HepG2 (cell line): ENCODE data around the gene ITIH1. TPM values are rescaled to one million over a fixed set of nuclear protein-coding genes. Genes with fewer than 3 reads are reported as not detected.

Experiments
- DZIP1 ChIP-seq: sonication (generic); formaldehyde crosslinking; IDR thresholded peaks from 2 replicates; pipeline ENCODE4 v1.5.0; 2020; ENCODE audit warnings: mild to moderate bottlenecking, missing genetic modification reagents
- FOXP1 ChIP-seq, 2 experiments: fragments of 450-650 bp in 1 of 2; IDR thresholded peaks; 2 replicates each; pipeline ENCODE4 v1.6.1; 2017 to 2018; ENCODE audit warnings: antibody characterized with exemption in 1 of 2
- KAT7 ChIP-seq: IDR thresholded peaks from 2 replicates; pipeline ENCODE4 v1.6.1; 2018; ENCODE audit warnings: borderline replicate concordance, missing compliant biosample characterization
- NFAT5 ChIP-seq: sonication (generic); formaldehyde crosslinking; IDR thresholded peaks from 2 replicates; pipeline ENCODE4 v1.4.0; 2020; ENCODE audit warnings: missing genetic modification reagents
- TFE3 ChIP-seq: IDR thresholded peaks from 2 replicates; pipeline ENCODE4 v1.6.1; 2016
- ZBTB10 ChIP-seq: sonication (generic); formaldehyde crosslinking; IDR thresholded peaks from 2 replicates; pipeline ENCODE4 v1.4.0; 2020; ENCODE audit warnings: missing genetic modification reagents, borderline replicate concordance
- polyA plus RNA-seq, 8 experiments: library from polyadenylated mRNA; depleted of rRNA in 3 of 8; stranded (reverse) in 7 of 8; unstranded in 1 of 8; fragments of >200 nt; fragmentation: Illumina TruSeq in 4 of 8; extraction: Trizol in 4 of 8; gene quantifications; 2 replicates each; pipeline versions ENCODE4 v1.2.1 to v1.2.3, GENCODE V29; 2011 to 2016; ENCODE audit warnings: low read depth in 4 of 8, missing spikeins in 1 of 8, mixed read lengths in 1 of 8; ENCODE audit not compliant: insufficient read depth in 1 of 8
- total RNA-seq, 5 experiments: library from RNA; depleted of rRNA; stranded (reverse); fragments of >200 nt; fragmentation: Illumina TruSeq; extraction: Trizol; gene quantifications; 2 replicates each; pipeline ENCODE4 v1.2.3, GENCODE V29; 2016; ENCODE audit warnings: low read depth in 1 of 5
- TF ChIP-seq, protein P1 (sequence below), 2 experiments: sonication (generic) in 1 of 2; formaldehyde crosslinking in 1 of 2; IDR thresholded peaks; 2 replicates each; pipeline versions ENCODE4 v1.6.1 to v1.9.0; 2014 to 2022; ENCODE audit warnings: antibody characterized with exemption in 1 of 2, borderline replicate concordance in 1 of 2, inconsistent platforms in 1 of 2, low read depth in 1 of 2, missing genetic modification reagents in 1 of 2

The ITIH1 gene
- total and polyA plus RNA-seq, 2 of the 13 experiments (the other 11 are each of a cell fraction or from before 2014, with no cell fraction given), result 12.3 to 19.6 TPM

DNA sequence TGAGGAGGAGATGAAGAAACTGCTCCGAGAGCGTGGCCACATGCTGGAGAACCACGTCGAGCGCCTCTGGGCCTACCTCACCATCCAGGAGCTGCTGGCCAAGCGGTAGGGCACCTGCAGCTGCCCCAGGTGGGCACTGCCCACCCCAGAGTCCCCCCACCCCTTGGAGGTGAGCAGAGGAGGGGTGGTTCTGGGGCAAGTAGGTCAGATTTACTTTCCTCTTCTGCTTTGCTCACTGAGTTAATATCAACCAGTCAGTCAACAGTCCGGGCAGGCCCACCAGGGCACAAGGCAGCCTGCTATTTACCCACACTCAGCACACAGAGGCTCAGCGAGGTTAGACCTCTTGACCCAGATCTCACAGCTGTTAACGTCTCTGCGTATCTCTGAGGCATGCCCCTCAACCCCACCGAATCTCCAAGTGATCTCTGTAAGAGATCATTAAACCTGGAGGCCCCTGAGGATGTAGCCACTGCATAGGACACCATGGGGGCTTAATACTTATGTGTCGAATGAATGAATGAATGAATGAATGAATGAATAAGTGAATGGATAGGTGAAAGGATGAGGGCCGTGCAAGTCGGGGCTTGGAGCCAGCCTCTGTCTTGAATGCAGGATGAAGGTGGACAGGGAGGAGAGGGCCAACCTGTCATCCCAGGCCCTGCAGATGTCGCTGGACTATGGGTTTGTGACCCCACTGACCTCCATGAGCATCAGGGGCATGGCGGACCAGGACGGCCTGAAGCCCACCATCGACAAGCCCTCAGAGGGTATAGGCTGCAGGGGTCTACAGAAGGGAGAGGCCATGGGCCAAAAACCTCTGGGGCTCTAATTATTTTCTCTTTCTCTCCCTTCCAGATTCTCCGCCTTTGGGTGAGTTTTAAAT lies 9.2 kb downstream of the ITIH1 start (continued):
- TF ChIP-seq, protein P1, sequence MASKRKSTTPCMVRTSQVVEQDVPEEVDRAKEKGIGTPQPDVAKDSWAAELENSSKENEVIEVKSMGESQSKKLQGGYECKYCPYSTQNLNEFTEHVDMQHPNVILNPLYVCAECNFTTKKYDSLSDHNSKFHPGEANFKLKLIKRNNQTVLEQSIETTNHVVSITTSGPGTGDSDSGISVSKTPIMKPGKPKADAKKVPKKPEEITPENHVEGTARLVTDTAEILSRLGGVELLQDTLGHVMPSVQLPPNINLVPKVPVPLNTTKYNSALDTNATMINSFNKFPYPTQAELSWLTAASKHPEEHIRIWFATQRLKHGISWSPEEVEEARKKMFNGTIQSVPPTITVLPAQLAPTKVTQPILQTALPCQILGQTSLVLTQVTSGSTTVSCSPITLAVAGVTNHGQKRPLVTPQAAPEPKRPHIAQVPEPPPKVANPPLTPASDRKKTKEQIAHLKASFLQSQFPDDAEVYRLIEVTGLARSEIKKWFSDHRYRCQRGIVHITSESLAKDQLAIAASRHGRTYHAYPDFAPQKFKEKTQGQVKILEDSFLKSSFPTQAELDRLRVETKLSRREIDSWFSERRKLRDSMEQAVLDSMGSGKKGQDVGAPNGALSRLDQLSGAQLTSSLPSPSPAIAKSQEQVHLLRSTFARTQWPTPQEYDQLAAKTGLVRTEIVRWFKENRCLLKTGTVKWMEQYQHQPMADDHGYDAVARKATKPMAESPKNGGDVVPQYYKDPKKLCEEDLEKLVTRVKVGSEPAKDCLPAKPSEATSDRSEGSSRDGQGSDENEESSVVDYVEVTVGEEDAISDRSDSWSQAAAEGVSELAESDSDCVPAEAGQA (IDR thresholded peaks at IDR 0.05; ENCODE audit: low read depth), result no peak
- TF ChIP-seq, protein P1 (CRISPR knock-in tag; IDR thresholded peaks at IDR 0.05; ENCODE audit: borderline replicate concordance), result no peak
- no peak for TF ChIP-seq NFAT5 (CRISPR knock-in tag)
- 0 out of 2 replicates have a peak, but pooled peaks have one; percentile 32 for TF ChIP-seq DZIP1 (CRISPR knock-in tag)
- no peak for TF ChIP-seq FOXP1 (IDR thresholded peaks at IDR 0.05)
- peak; percentile 65 for TF ChIP-seq FOXP1 (CRISPR knock-in tag; IDR thresholded peaks at IDR 0.05)
- 0 out of 2 replicates have a peak, but pooled peaks have one; percentile 52 for TF ChIP-seq TFE3
- TF ChIP-seq KAT7 (CRISPR knock-in tag), result no peak
- no peak for TF ChIP-seq ZBTB10 (CRISPR knock-in tag)
